ENCODE measurements around the gene PRDX5.

GRCh38 chr11:64357446-64357845 is 39.5 kb downstream of the PRDX5 start:
- TF ChIP-seq CTCF (conservative IDR thresholded peaks at IDR 0.05) (no peak), EZH2 (IDR thresholded peaks at IDR 0.05; ENCODE audit: low read depth) (no peak)

Data from PC-9 (cell line).